GM23338 (cell line): ENCODE data around the gene FBLN2.

ENCODE experiments used
- CREB1 ChIP-seq: fragments of 250-450 bp; sonication (Bioruptor Pico); IDR thresholded peaks from 2 replicates; pipeline ENCODE4 v1.5.0; 2020; ENCODE audit warnings: low read depth, mild to moderate bottlenecking, moderate library complexity
- EZH2 ChIP-seq: fragments of 200-600 bp; sonication (generic); IDR thresholded peaks from one replicate; pipeline ENCODE4 v1.8.0; 2017; ENCODE audit warnings: antibody characterized with exemption, mild to moderate bottlenecking, low read depth; ENCODE audit not compliant: unreplicated experiment
- EZH2phosphoT487 ChIP-seq: fragments of 200-600 bp; sonication (generic); IDR thresholded peaks from one replicate; pipeline ENCODE4 v1.8.1; 2018; ENCODE audit warnings: antibody characterized with exemption; ENCODE audit not compliant: unreplicated experiment
- JUNB ChIP-seq: IDR thresholded peaks from one replicate; pipeline ENCODE4 v1.6.1; 2016; ENCODE audit warnings: antibody characterized with exemption; ENCODE audit not compliant: unreplicated experiment
- NANOG ChIP-seq: IDR thresholded peaks from 2 replicates; pipeline ENCODE4 v1.6.1; 2016; ENCODE audit warnings: antibody characterized with exemption, borderline replicate concordance
- POLR2AphosphoS5 ChIP-seq: IDR thresholded peaks from 2 replicates; pipeline ENCODE4 v1.6.1; 2016; ENCODE audit warnings: antibody characterized with exemption, low read depth
- ZNF114 ChIP-seq: fragments of 250-450 bp; sonication (Bioruptor Pico); IDR thresholded peaks from 2 replicates; pipeline ENCODE4 v1.5.0; 2020; ENCODE audit warnings: mild to moderate bottlenecking, moderate library complexity
- TF ChIP-seq, protein P1 (sequence below): IDR thresholded peaks from one replicate; pipeline ENCODE4 v1.6.1; 2018; ENCODE audit warnings: antibody characterized with exemption; ENCODE audit not compliant: unreplicated experiment
- TF ChIP-seq, protein P2 (sequence below), 2 experiments: fragments of 200-600 bp in 1 of 2; sonication (generic) in 1 of 2; conservative IDR thresholded peaks; 2 replicates each; pipeline versions ENCODE4 v1.5.1 to v1.6.1; 2016 to 2017; ENCODE audit warnings: antibody characterized with exemption in 2 of 2, low read depth in 2 of 2, mild to moderate bottlenecking in 2 of 2, moderate library complexity in 1 of 2
- TF ChIP-seq, protein P3 (sequence below): IDR thresholded peaks from 2 replicates; pipeline ENCODE4 v1.6.1; 2016; ENCODE audit warnings: antibody characterized with exemption

DNA sequence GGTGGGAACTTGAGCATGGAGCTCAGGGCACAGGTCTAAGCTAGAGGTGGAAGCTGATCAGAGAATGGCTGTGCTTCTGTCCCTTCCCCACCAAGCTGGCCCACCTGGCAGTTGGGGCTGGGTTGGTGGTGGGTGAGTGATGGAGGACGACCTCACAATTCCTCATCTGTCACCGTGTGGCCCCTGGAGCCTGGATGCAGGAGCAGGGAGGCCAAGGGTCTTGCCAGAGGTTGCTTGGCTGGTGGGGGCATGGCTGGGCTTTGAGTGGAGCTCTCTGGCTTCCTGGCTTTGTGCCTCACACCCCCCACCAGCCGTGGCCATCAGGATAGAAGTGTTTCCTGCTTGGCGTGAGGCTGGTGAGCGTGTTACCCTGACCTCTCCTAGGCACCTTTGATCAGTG, 36.0 kb downstream of the FBLN2 start:
- TF ChIP-seq, protein P1, sequence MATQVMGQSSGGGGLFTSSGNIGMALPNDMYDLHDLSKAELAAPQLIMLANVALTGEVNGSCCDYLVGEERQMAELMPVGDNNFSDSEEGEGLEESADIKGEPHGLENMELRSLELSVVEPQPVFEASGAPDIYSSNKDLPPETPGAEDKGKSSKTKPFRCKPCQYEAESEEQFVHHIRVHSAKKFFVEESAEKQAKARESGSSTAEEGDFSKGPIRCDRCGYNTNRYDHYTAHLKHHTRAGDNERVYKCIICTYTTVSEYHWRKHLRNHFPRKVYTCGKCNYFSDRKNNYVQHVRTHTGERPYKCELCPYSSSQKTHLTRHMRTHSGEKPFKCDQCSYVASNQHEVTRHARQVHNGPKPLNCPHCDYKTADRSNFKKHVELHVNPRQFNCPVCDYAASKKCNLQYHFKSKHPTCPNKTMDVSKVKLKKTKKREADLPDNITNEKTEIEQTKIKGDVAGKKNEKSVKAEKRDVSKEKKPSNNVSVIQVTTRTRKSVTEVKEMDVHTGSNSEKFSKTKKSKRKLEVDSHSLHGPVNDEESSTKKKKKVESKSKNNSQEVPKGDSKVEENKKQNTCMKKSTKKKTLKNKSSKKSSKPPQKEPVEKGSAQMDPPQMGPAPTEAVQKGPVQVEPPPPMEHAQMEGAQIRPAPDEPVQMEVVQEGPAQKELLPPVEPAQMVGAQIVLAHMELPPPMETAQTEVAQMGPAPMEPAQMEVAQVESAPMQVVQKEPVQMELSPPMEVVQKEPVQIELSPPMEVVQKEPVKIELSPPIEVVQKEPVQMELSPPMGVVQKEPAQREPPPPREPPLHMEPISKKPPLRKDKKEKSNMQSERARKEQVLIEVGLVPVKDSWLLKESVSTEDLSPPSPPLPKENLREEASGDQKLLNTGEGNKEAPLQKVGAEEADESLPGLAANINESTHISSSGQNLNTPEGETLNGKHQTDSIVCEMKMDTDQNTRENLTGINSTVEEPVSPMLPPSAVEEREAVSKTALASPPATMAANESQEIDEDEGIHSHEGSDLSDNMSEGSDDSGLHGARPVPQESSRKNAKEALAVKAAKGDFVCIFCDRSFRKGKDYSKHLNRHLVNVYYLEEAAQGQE = no peak
- TF ChIP-seq EZH2 (no peak), POLR2AphosphoS5 (no peak), EZH2phosphoT487 (no peak), NANOG (no peak), ZNF114 (CRISPR knock-in tag) (no peak), CREB1 (CRISPR knock-in tag) (no peak), JUNB (no peak)
- TF ChIP-seq, protein P2, sequence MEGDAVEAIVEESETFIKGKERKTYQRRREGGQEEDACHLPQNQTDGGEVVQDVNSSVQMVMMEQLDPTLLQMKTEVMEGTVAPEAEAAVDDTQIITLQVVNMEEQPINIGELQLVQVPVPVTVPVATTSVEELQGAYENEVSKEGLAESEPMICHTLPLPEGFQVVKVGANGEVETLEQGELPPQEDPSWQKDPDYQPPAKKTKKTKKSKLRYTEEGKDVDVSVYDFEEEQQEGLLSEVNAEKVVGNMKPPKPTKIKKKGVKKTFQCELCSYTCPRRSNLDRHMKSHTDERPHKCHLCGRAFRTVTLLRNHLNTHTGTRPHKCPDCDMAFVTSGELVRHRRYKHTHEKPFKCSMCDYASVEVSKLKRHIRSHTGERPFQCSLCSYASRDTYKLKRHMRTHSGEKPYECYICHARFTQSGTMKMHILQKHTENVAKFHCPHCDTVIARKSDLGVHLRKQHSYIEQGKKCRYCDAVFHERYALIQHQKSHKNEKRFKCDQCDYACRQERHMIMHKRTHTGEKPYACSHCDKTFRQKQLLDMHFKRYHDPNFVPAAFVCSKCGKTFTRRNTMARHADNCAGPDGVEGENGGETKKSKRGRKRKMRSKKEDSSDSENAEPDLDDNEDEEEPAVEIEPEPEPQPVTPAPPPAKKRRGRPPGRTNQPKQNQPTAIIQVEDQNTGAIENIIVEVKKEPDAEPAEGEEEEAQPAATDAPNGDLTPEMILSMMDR (conservative IDR thresholded peaks at IDR 0.05; ENCODE audit: low read depth in 2 of 2) = no peak
- TF ChIP-seq, protein P3, sequence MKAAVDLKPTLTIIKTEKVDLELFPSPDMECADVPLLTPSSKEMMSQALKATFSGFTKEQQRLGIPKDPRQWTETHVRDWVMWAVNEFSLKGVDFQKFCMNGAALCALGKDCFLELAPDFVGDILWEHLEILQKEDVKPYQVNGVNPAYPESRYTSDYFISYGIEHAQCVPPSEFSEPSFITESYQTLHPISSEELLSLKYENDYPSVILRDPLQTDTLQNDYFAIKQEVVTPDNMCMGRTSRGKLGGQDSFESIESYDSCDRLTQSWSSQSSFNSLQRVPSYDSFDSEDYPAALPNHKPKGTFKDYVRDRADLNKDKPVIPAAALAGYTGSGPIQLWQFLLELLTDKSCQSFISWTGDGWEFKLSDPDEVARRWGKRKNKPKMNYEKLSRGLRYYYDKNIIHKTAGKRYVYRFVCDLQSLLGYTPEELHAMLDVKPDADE = no peak
